RPMI7951 (cell line): ENCODE results near the gene KRTAP3-3. TPM values are rescaled to one million over a fixed set of nuclear protein-coding genes. Genes with fewer than 3 reads are reported as not detected.

Experiments
- DNase-seq: peaks from one replicate; pipeline ENCODE4 v3.0.0-alpha.2; 2012; ENCODE audit warnings: low read depth
- total RNA-seq: library from RNA; depleted of rRNA; stranded (reverse); fragments of >200 nt; shearing (Covaris generic); gene quantifications from 2 replicates; pipeline ENCODE4 v1.2.3, GENCODE V29; 2014; rRNA removed

KRTAP3-3 gene
- total RNA-seq, 1 experiment from 2014 or later, result not detected

GRCh38 chr17:40958086-40958953 lies 35.6 kb downstream of the KRTAP3-3 start:
- no peak for DNase-seq

GRCh38 chr17:40956401-40957254 lies 37.3 kb downstream of the KRTAP3-3 start:
- DNase-seq, result peak; percentile 83

- DNase-seq, result peak; percentile 43
Observed at GRCh38 chr17:40953881-40954280, 40.1 kb downstream of the KRTAP3-3 start.

GRCh38 chr17:40952661-40953060 lies 41.3 kb downstream of the KRTAP3-3 start:
- peak; percentile 40 for DNase-seq

- DNase-seq, result no peak
Observed at GRCh38 chr17:40952154-40952553, 41.8 kb downstream of the KRTAP3-3 start.

GRCh38 chr17:40951011-40951622 lies 42.8 kb downstream of the KRTAP3-3 start:
- no peak for DNase-seq

GRCh38 chr17:40950176-40950575 lies 43.8 kb downstream of the KRTAP3-3 start:
- DNase-seq, result no peak

GRCh38 chr17:40949418-40949817 lies 44.5 kb downstream of the KRTAP3-3 start:
- no peak for DNase-seq

- no peak for DNase-seq
Observed at GRCh38 chr17:40947929-40948328, 46.0 kb downstream of the KRTAP3-3 start.

- DNase-seq, result no peak
Observed at GRCh38 chr17:40945414-40945813, 48.5 kb downstream of the KRTAP3-3 start.

GRCh38 chr17:40944531-40944930 lies 49.4 kb downstream of the KRTAP3-3 start:
- no peak for DNase-seq

Other genes with a start within 250 kb of the KRTAP3-3 start
- not detected in 2 replicates for gene KRT25, start 238.8 kb downstream of the KRTAP3-3 start, total RNA-seq
- not detected in 2 replicates for gene KRT26, start 222.0 kb downstream of the KRTAP3-3 start, total RNA-seq
- gene KRT27, start 211.6 kb downstream of the KRTAP3-3 start, total RNA-seq, result not detected in 2 replicates
- not detected in 2 replicates for gene KRT28, start 194.2 kb downstream of the KRTAP3-3 start, total RNA-seq
- gene KRT10, start 171.6 kb downstream of the KRTAP3-3 start, total RNA-seq, result 19.7 and 26.7 TPM in 2 replicates
- gene KRT12, start 126.9 kb downstream of the KRTAP3-3 start, total RNA-seq, result not detected in 2 replicates
- not detected in 2 replicates for gene KRT20, start 108.9 kb downstream of the KRTAP3-3 start, total RNA-seq
- 0.20 TPM in 1 of 2 replicates, not detected in the other for gene KRT23, start 56.5 kb downstream of the KRTAP3-3 start, total RNA-seq
- 0.24 TPM in 1 of 2 replicates, not detected in the other for gene KRT39, start 27.2 kb downstream of the KRTAP3-3 start, total RNA-seq
- gene KRT40, start 9.8 kb downstream of the KRTAP3-3 start, total RNA-seq, result not detected in 2 replicates
- gene KRTAP3-2, start 5.7 kb upstream of the KRTAP3-3 start, total RNA-seq, result not detected in 2 replicates
- gene KRTAP3-1, start 15.0 kb upstream of the KRTAP3-3 start, total RNA-seq, result not detected in 2 replicates
- gene KRTAP1-5, start 33.0 kb upstream of the KRTAP3-3 start, total RNA-seq, result not detected in 2 replicates
- gene KRTAP1-4, start 36.0 kb upstream of the KRTAP3-3 start, total RNA-seq, result not detected in 2 replicates
- gene KRTAP1-3, start 40.7 kb upstream of the KRTAP3-3 start, total RNA-seq, result not detected in 2 replicates
- gene KRTAP1-1, start 47.3 kb upstream of the KRTAP3-3 start, total RNA-seq, result not detected in 2 replicates
- gene KRTAP2-1, start 53.2 kb upstream of the KRTAP3-3 start, total RNA-seq, result 0.48 TPM in 1 of 2 replicates, not detected in the other
- not detected in 2 replicates for gene KRTAP2-2, start 61.1 kb upstream of the KRTAP3-3 start, total RNA-seq
- not detected in 2 replicates for gene KRTAP2-3, start 66.0 kb upstream of the KRTAP3-3 start, total RNA-seq
- not detected in 2 replicates for gene KRTAP2-4, start 71.7 kb upstream of the KRTAP3-3 start, total RNA-seq
- not detected in 2 replicates for gene KRTAP4-7, start 90.0 kb upstream of the KRTAP3-3 start, total RNA-seq
- gene KRTAP4-8, start 104.0 kb upstream of the KRTAP3-3 start, total RNA-seq, result not detected in 2 replicates
- gene KRTAP4-16, start 108.0 kb upstream of the KRTAP3-3 start, total RNA-seq, result not detected in 2 replicates
- gene KRTAP4-9, start 111.2 kb upstream of the KRTAP3-3 start, total RNA-seq, result not detected in 2 replicates
- not detected in 2 replicates for gene KRTAP4-11, start 124.2 kb upstream of the KRTAP3-3 start, total RNA-seq
- gene KRTAP4-12, start 130.0 kb upstream of the KRTAP3-3 start, total RNA-seq, result not detected in 2 replicates
- not detected in 2 replicates for gene KRTAP4-6, start 146.4 kb upstream of the KRTAP3-3 start, total RNA-seq
- not detected in 2 replicates for gene KRTAP4-5, start 155.7 kb upstream of the KRTAP3-3 start, total RNA-seq
- not detected in 2 replicates for gene KRTAP4-4, start 166.6 kb upstream of the KRTAP3-3 start, total RNA-seq
- not detected in 2 replicates for gene KRTAP4-3, start 174.1 kb upstream of the KRTAP3-3 start, total RNA-seq
- gene KRTAP4-2, start 184.1 kb upstream of the KRTAP3-3 start, total RNA-seq, result not detected in 2 replicates
- gene KRTAP4-1, start 190.7 kb upstream of the KRTAP3-3 start, total RNA-seq, result not detected in 2 replicates
- gene KRTAP9-1, start 195.7 kb upstream of the KRTAP3-3 start, total RNA-seq, result not detected in 2 replicates
- gene KRTAP9-2, start 232.5 kb upstream of the KRTAP3-3 start, total RNA-seq, result not detected in 2 replicates
- not detected in 2 replicates for gene KRTAP9-3, start 238.3 kb upstream of the KRTAP3-3 start, total RNA-seq
- not detected in 2 replicates for gene KRTAP9-8, start 243.8 kb upstream of the KRTAP3-3 start, total RNA-seq